GM12878 (cell line): ENCODE data around the gene CAPN2. TPM values are rescaled to one million over a fixed set of nuclear protein-coding genes. Genes with fewer than 3 reads are reported as not detected.

Source experiments
- ATAC-seq: fragments of 200-7000 bp; cut with Tn5 transposase; 3 replicates; pipeline ENCODE4 v1.9.1; 2020; ENCODE audit warnings: mild to moderate bottlenecking, moderate library complexity
- BruUV-seq: library from RNA; stranded (reverse); fragments of 400-500 nt; replicated peaks from 2 replicates; lab custom pipeline; 2021; lab: Mats Ljungman, UMichigan
- CTCF ChIA-PET: fragments of 300-600 bp; sonication (Branson Sonifier 250); formaldehyde crosslinking; extraction: SDS; loops from one replicate; lab custom pipeline; 2021; ENCODE audit warnings: inconsistent platforms; lab: Yijun Ruan, JAX
- POLR2A ChIA-PET: fragments of 350-600 bp; formaldehyde crosslinking; extraction: SDS; loops from one replicate; lab custom pipeline; 2021; ENCODE audit warnings: inconsistent platforms; lab: Charles Lee
- RAD21 ChIA-PET: fragments of 300-600 bp; sonication (Branson Sonifier 250); formaldehyde crosslinking; loops from one replicate; lab custom pipeline; 2023; ENCODE audit warnings: antibody characterized with exemption; ENCODE audit not compliant: unreplicated experiment; lab: Charles Lee
- SMC1A ChIA-PET: fragments of 300-600 bp; sonication (Branson Sonifier 250); formaldehyde crosslinking; loops from one replicate; lab custom pipeline; 2023; ENCODE audit not compliant: unreplicated experiment, uncharacterized antibody; lab: Charles Lee
- DNase-seq: peaks from one replicate; pipeline ENCODE4 v3.0.0-alpha.2; 2011; ENCODE audit warnings: low read depth, low spot score
- FAIRE-seq: peaks from 3 replicates; lab custom pipeline; 2011; peaks lifted over from hg19 to GRCh38; lab: Jason Lieb, UNC
- H2AFZ ChIP-seq: 2 replicates; pipeline ENCODE4 v1.6.0; 2011; ENCODE audit warnings: low read depth, low read length, control low read depth; ENCODE audit not compliant: control insufficient read depth
- H3K27ac ChIP-seq: 2 replicates; pipeline ENCODE4 v1.5.1; 2011; ENCODE audit warnings: control low read depth; ENCODE audit not compliant: control insufficient read depth, insufficient read depth
- H3K27me3 ChIP-seq, 2 experiments: replicated peaks in 1 of 2; 2 replicates each; pipeline versions ENCODE4 v1.6.0 to v1.6.1; 2011; ENCODE audit warnings: low read length in 1 of 2; ENCODE audit not compliant: control insufficient read depth in 2 of 2, insufficient read depth in 2 of 2
- H3K36me3 ChIP-seq, 2 experiments: 2 replicates each; pipeline ENCODE4 v1.5.1; 2011; ENCODE audit warnings: low read length in 1 of 2; ENCODE audit not compliant: control insufficient read depth in 2 of 2, insufficient read depth in 2 of 2
- H3K4me1 ChIP-seq: 2 replicates; pipeline ENCODE4 v1.6.1; 2011; ENCODE audit warnings: mild to moderate bottlenecking, low read length, moderate library complexity, mixed read lengths; ENCODE audit not compliant: control insufficient read depth, insufficient read depth
- H3K4me2 ChIP-seq: 2 replicates; pipeline ENCODE4 v1.6.0; 2011; ENCODE audit warnings: control low read depth; ENCODE audit not compliant: control insufficient read depth, insufficient read depth
- H3K4me3 ChIP-seq: fragments of 200-600 bp; sonication (generic); 2 replicates; pipeline ENCODE4 v1.5.1; 2016
- H3K79me2 ChIP-seq: 2 replicates; pipeline ENCODE4 v1.6.0; 2011; ENCODE audit warnings: low read length; ENCODE audit not compliant: control insufficient read depth, insufficient read depth
- H3K9ac ChIP-seq: 2 replicates; pipeline ENCODE4 v1.8.0; 2011; ENCODE audit warnings: low read length, control low read depth, mixed read lengths; ENCODE audit not compliant: control insufficient read depth, insufficient read depth
- H3K9me3 ChIP-seq: replicated peaks from 3 replicates; pipeline ENCODE4 v1.5.1; 2011; ENCODE audit warnings: mild to moderate bottlenecking, low read length; ENCODE audit not compliant: control insufficient read depth, insufficient read depth
- H4K20me1 ChIP-seq: 2 replicates; pipeline ENCODE4 v1.6.0; 2011; ENCODE audit not compliant: control insufficient read depth, insufficient read depth
- ASH2L ChIP-seq: fragments of 300-600, 200-600 bp; sonication (generic); IDR thresholded peaks from 2 replicates; pipeline ENCODE4 v1.6.1; 2017; ENCODE audit warnings: low read depth, mild to moderate bottlenecking, borderline replicate concordance
- ATF7 ChIP-seq: fragments of 450-650 bp; IDR thresholded peaks from 2 replicates; pipeline ENCODE4 v1.6.1; 2016; ENCODE audit warnings: low read depth, mild to moderate bottlenecking
- BRCA1 ChIP-seq: IDR thresholded peaks from 2 replicates; pipeline ENCODE4 v1.6.1; 2011; ENCODE audit warnings: low read depth, low read length, improper control_type of control experiment
- CHD1 ChIP-seq: IDR thresholded peaks from 2 replicates; pipeline ENCODE4 v1.6.1; 2012; ENCODE audit warnings: low read depth, low read length, improper control_type of control experiment
- CHD4 ChIP-seq: fragments of 200-600 bp; sonication (generic); IDR thresholded peaks from 2 replicates; pipeline ENCODE4 v1.6.1; 2016; ENCODE audit warnings: mild to moderate bottlenecking
- HCFC1 ChIP-seq: fragments of 150-350 bp; IDR thresholded peaks from 2 replicates; pipeline ENCODE4 v1.6.1; 2014; ENCODE audit warnings: low read length
- IRF5 ChIP-seq: fragments of 450-650 bp; IDR thresholded peaks from 2 replicates; pipeline ENCODE4 v1.6.1; 2017; ENCODE audit warnings: borderline replicate concordance
- JUNB ChIP-seq: IDR thresholded peaks from 2 replicates; pipeline ENCODE4 v1.6.1; 2016; ENCODE audit warnings: antibody characterized with exemption, mild to moderate bottlenecking
- KLF5 ChIP-seq: fragments of 450-650 bp; IDR thresholded peaks from 2 replicates; pipeline ENCODE4 v1.6.1; 2014; ENCODE audit warnings: mild to moderate bottlenecking; ENCODE audit not compliant: partially characterized antibody
- SMAD1 ChIP-seq: fragments of 450-650 bp; IDR thresholded peaks from 2 replicates; pipeline ENCODE4 v1.6.1; 2018; ENCODE audit warnings: mild to moderate bottlenecking, low read depth; ENCODE audit not compliant: partially characterized antibody
- SP1 ChIP-seq: IDR thresholded peaks from one replicate; pipeline ENCODE4 v1.6.1; 2011; ENCODE audit warnings: low read depth, low read length
- SRF ChIP-seq, 2 experiments: IDR thresholded peaks; 2 replicates each; pipeline ENCODE4 v1.6.1; 2011; ENCODE audit warnings: low read depth in 2 of 2, low read length in 2 of 2, mild to moderate bottlenecking in 1 of 2, moderate library complexity in 1 of 2
- SUPT20H ChIP-seq: IDR thresholded peaks from 2 replicates; pipeline ENCODE4 v1.6.1; 2011; ENCODE audit warnings: low read depth, mild to moderate bottlenecking, low read length, moderate library complexity, borderline replicate concordance; ENCODE audit not compliant: control insufficient read depth
- TCF7 ChIP-seq: IDR thresholded peaks from 2 replicates; pipeline ENCODE4 v1.6.1; 2014; ENCODE audit warnings: antibody characterized with exemption, borderline replicate concordance
- ZNF24 ChIP-seq: fragments of 450-650 bp; IDR thresholded peaks from 2 replicates; pipeline ENCODE4 v1.6.1; 2017; ENCODE audit warnings: antibody characterized with exemption, mild to moderate bottlenecking
- WGBS: methylation state at CpG from one replicate; pipeline ENCODE4 v1.1.6; 2016; ENCODE audit warnings: low lambda C conversion rate; ENCODE audit not compliant: insufficient replicate concordance, insufficient coverage; ENCODE audit errors: missing lambda C conversion rate; 5-methylcytosine and 5-hydroxymethylcytosine counted together
- in situ Hi-C: fragments of 300-500 bp; cut with MboI; formaldehyde crosslinking; loops from 9 replicates; pipeline ENCODE4 v1.14.3; 2018; ENCODE audit warnings: mixed read lengths
- intact Hi-C: fragments of 100-400 bp; cut with micrococcal nuclease; formaldehyde crosslinking; loops from one replicate; pipeline ENCODE4 v1.14.2; 2022; ENCODE audit not compliant: unreplicated experiment
- polyA plus RNA-seq, 11 experiments: library from polyadenylated mRNA; depleted of rRNA in 4 of 11; unstranded in 6 of 11; stranded (reverse) in 5 of 11; fragments of >200 nt; fragmentation: Nextera tagmentation in 4 of 11; fragmentation: Illumina TruSeq in 1 of 11; extraction: Ambion mirVana in 4 of 11; extraction: Trizol in 1 of 11; gene quantifications; 1 replicate in 1 of 11; 2 replicates in 10 of 11; pipeline versions ENCODE4 v1.2.1 to v1.2.3, GENCODE V29; 2011 to 2016; ENCODE audit warnings: inconsistent platforms in 2 of 11, missing spikeins in 2 of 11, low read depth in 1 of 11
- total RNA-seq, 4 experiments: library from RNA; depleted of rRNA in 3 of 4; stranded (reverse); fragments of >200 nt in 3 of 4; fragmentation: Illumina TruSeq in 1 of 4; extraction: Trizol in 1 of 4; gene quantifications; 2 replicates each; pipeline versions ENCODE4 v1.2.1 to v1.2.3, GENCODE V29; 2013 to 2021
- TF ChIP-seq, protein P1 (sequence below): fragments of 150-350 bp; IDR thresholded peaks from 2 replicates; pipeline ENCODE4 v1.6.1; 2014; ENCODE audit warnings: mild to moderate bottlenecking, low read depth, low read length

Gene CAPN2
- total and polyA plus RNA-seq, 10 of the 15 experiments (the other 5 are each of a cell fraction or from before 2014, with no cell fraction given) = 6.0 to 21.4 (median 16.6) TPM

DNA sequence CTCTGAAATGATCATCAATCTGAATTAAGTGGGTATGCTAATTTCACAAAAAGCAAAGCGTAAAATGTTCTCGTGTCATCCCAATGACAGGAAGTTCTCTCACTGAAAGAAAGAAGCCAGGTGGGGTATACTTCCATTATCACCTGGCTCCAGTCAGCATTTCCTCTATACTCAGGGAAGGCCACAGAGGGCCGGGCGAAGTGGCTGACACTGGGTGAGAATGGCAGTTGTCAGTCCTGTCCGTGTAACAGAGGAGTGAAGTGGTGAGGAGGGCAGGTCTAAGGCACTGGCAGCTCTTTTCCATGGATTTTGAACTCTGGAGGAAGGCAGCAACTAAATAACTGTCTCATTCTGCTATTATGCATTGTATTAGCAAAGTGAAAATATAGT is 60.4 kb downstream of the CAPN2 start:
- ATAC-seq = no peak
- intact Hi-C loops (no loop called here), in situ Hi-C loops (no loop called here)
- no TSS peak for BruUV-seq
- H3K4me3 ChIP-seq = no peak overlapping the region
- no peak overlapping the region for H2AFZ ChIP-seq
- H3K36me3 ChIP-seq = no peaks in the 10 kb centered on the region; a peak in 1 of 4 replicates
- no peak overlapping the region for H3K9ac ChIP-seq
- no peaks in the 10 kb centered on the region for H3K79me2 ChIP-seq
- H3K27ac ChIP-seq = no peak overlapping the region
- no peaks in the 10 kb centered on the region for H3K27me3 ChIP-seq
- H3K4me1 ChIP-seq = peaks cover 11% of the 10 kb centered on the region
- no peaks in the 10 kb centered on the region for H3K9me3 ChIP-seq
- ChIA-PET RAD21 (interaction anchor here (1.2 to 1.7 kb wide), 2 partner anchors 8 to 24 kb away, joined by 4 to 6 read pairs; no protein-coding TSS in a partner anchor), POLR2A (no interaction called here), SMC1A (interaction anchor here (0.6 to 2.0 kb wide), 3 partner anchors 8 to 74 kb away, joined by 3 to 12 read pairs (median 5); no protein-coding TSS in a partner anchor), CTCF (interaction anchor here (0.8 to 3.2 kb wide), 5 partner anchors 8 to 151 kb away, joined by 3 to 16 read pairs (median 7); no protein-coding TSS in a partner anchor)
- TF ChIP-seq, protein P1, sequence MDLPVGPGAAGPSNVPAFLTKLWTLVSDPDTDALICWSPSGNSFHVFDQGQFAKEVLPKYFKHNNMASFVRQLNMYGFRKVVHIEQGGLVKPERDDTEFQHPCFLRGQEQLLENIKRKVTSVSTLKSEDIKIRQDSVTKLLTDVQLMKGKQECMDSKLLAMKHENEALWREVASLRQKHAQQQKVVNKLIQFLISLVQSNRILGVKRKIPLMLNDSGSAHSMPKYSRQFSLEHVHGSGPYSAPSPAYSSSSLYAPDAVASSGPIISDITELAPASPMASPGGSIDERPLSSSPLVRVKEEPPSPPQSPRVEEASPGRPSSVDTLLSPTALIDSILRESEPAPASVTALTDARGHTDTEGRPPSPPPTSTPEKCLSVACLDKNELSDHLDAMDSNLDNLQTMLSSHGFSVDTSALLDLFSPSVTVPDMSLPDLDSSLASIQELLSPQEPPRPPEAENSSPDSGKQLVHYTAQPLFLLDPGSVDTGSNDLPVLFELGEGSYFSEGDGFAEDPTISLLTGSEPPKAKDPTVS = no peak
- TF ChIP-seq ATF7 (no peak), KLF5 (no peak), ZNF24 (no peak), SMAD1 (no peak), ASH2L (no peak), SP1 (no peak), SRF (IDR thresholded peaks at IDR 0.05; ENCODE audit: low read depth in 2 of 2, low read length in 2 of 2) (no peak), CHD1 (no peak), TCF7 (no peak), BRCA1 (no peak), JUNB (no peak), IRF5 (no peak), HCFC1 (no peak), SUPT20H (no peak), CHD4 (no peak)
- no peak for DNase-seq
- WGBS = 90% methylated on average over 5 of the region's 5 CpGs
- no peak for FAIRE-seq
- H4K20me1 ChIP-seq = no peaks in the 10 kb centered on the region
- H3K4me2 ChIP-seq = no peak overlapping the region
